ENCODE data around the gene KRT36.
A peak's percentile ranks its signal among the peaks of the same experiment; 100 is the strongest.

KRT36 gene

GRCh38 chr17:41529491-41529915 is 39.8 kb upstream of the KRT36 start:
- no peak overlapping the region for H3K4me3 ChIP-seq (replicated peaks; ENCODE audit: low read depth, low read length)
- DNase-seq (ENCODE audit: low read depth): no peak
- TF ChIP-seq CTCF (IDR thresholded peaks at IDR 0.05; ENCODE audit: low read length, missing control alignments): no peak

GRCh38 chr17:41528959-41529353 is 39.2 kb upstream of the KRT36 start:
- no peak overlapping the region for H3K4me3 ChIP-seq (replicated peaks; ENCODE audit: low read depth, low read length)
- TF ChIP-seq CTCF (IDR thresholded peaks at IDR 0.05; ENCODE audit: low read length, missing control alignments): no peak
- no peak for DNase-seq (ENCODE audit: low read depth)

GRCh38 chr17:41527063-41528023 is 37.6 kb upstream of the KRT36 start:
- peak overlapping the region; percentile 34 for H3K4me3 ChIP-seq (replicated peaks; ENCODE audit: low read depth, low read length)
- no peak for DNase-seq (ENCODE audit: low read depth)
- TF ChIP-seq CTCF (IDR thresholded peaks at IDR 0.05; ENCODE audit: low read length, missing control alignments): no peak

- DNase-seq (ENCODE audit: low read depth): no peak
- TF ChIP-seq CTCF (IDR thresholded peaks at IDR 0.05; ENCODE audit: low read length, missing control alignments): no peak
- H3K4me3 ChIP-seq (replicated peaks; ENCODE audit: low read depth, low read length): no peak overlapping the region
Measured at GRCh38 chr17:41524261-41524660, 34.6 kb upstream of the KRT36 start.

GRCh38 chr17:41523787-41524186 is 34.1 kb upstream of the KRT36 start:
- no peak overlapping the region for H3K4me3 ChIP-seq (replicated peaks; ENCODE audit: low read depth, low read length)
- DNase-seq (ENCODE audit: low read depth): no peak
- TF ChIP-seq CTCF (IDR thresholded peaks at IDR 0.05; ENCODE audit: low read length, missing control alignments): no peak

GRCh38 chr17:41523225-41523593 is 33.5 kb upstream of the KRT36 start:
- no peak for TF ChIP-seq CTCF (IDR thresholded peaks at IDR 0.05; ENCODE audit: low read length, missing control alignments)
- H3K4me3 ChIP-seq (replicated peaks; ENCODE audit: low read depth, low read length): no peak overlapping the region
- DNase-seq (ENCODE audit: low read depth): no peak
